Stimulated activated CD4-positive, alpha-beta T cell treated with anti-CD3 and anti-CD28 coated beads, Interleukin-15, amount 100 ng/mL, for 1 hour (primary cell): ENCODE measurements around the gene MAP1LC3A.
"Not testable (repeated sequence)": the region's sequence is repeated elsewhere in the genome, so short reads cannot be mapped to it uniquely, and the experiment has no call there.

Experiments used
- DNase-seq, 2 donors: peaks; one replicate each; pipeline ENCODE4 v3.0.0-alpha.2; 2020; ENCODE audit warnings: low read depth in 1 of 2, low spot score in 1 of 2

The MAP1LC3A gene

GRCh38 chr20:34558320-34559218 lies at the start of gene MAP1LC3A:
MAP1LC3A (plus strand) TSS chr20:34558718; CDS start chr20:34558869, 151 bp downstream.
- peak; percentile 88 to 90 for DNase-seq

GRCh38 chr20:34510575-34510974 lies 47.9 kb upstream of the MAP1LC3A start:
- no peak for DNase-seq

- DNase-seq = no peak
Measured at GRCh38 chr20:34511891-34512265, 46.6 kb upstream of the MAP1LC3A start.

DNA sequence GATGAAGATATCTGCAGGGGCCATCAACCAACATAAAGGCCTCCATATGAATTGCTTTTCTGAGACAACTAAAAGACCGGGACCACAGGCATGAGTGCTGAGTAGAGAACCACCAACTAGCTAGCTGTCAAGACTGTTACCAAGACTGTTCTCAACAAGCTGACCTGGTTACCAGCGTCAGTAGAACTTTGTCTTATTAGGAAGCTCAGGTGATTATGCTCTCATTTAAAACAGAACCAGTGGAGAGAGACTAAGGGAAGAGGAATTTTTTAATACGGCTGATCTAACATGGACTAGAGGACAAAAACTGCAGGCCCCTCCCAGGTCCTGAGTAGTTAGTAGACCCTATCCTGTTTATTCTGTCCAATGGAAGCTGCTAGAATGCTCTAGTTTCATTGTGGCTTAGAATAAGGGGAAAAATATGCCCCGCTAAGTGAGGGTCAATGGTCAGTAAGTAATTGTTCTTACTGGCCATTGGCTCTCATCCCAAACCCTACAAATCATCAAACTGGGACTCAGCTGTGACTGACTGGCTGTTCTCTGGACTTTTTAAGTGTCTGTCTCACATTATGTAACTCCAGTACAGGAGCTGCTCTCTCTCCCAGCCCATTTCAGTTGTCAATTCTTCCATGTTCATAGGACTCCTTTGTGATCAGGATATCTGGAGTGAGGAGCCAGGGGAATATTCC lies 46.1 kb upstream of the MAP1LC3A start:
- DNase-seq = no peak

DNA sequence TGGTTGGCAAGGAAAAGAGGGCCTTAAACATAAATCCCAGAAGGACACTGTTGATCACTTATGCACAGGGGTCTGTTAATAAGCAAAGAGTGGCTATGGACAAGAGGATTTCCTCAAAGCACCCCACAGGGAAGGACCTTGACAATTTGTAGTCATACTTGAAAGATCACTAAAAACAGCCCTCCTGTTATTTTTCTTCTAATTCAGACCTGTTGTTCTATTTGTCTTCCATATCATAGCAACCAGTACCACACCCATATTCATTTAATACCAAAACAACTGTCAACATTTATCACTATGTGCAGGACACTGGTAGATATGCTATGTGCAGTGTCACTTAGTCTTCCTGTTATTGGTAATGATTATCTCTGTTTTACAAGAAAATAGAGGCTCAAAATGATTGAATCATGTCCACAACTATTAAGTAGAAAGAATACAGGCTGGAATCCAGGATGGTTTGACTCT lies 45.5 kb upstream of the MAP1LC3A start:
- DNase-seq = no peak

- not testable (repeated sequence) for DNase-seq
Measured at GRCh38 chr20:34514034-34514433, 44.5 kb upstream of the MAP1LC3A start.

DNA sequence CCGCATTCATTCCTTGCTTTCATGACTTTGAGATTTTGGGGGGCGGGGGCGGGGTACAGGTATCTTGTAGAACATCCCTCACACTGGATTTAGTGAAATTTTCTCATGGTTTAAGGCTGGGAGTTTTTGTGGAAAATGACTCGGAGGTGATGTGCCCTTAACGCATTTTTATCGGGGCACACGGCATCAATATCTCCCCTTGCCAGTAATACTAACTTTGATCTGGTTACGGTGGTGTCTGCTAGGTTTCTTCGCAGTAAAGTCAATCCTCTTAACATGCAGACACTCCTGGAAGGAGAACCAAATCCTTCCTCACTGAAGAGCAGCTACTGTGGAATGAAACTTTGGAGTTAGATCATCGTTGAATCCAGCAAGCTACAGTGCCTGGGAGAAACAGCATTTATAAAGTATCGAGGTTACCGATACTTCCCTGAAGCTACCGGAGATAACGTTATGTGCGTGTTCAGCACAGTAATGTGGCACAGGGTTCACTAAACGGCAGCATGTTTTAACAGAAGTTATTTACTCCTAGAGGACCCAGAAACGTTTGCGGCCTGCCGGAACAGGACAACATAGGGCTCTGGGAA lies 43.5 kb upstream of the MAP1LC3A start:
- no peak for DNase-seq

GRCh38 chr20:34515484-34516246 lies 42.9 kb upstream of the MAP1LC3A start:
- peak; percentile 48 to 54 for DNase-seq

- peak; percentile 85 to 86 for DNase-seq
Measured at GRCh38 chr20:34516247-34517113, 42.0 kb upstream of the MAP1LC3A start, which contains the start of gene DYNLRB1. DYNLRB1 (plus strand) TSS chr20:34516422; CDS start chr20:34516459, 37 bp downstream.

DNA sequence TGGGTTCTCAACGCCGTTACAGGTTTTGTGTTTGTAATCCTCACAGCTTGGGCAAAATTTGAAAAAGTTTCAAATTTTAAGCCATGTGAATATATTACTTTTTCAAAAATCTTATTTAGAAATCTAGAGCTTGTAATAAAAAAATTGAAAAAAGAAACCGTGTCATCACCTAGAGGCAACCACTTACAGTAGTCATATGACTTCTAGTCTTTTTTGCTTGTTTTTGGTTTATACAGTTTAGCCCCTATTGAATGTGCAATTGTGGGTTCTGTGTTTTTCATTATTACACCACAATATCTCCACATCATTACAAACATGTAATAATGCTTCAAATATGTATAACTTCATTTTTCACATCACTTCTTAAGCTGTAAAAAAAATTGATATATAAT lies 41.4 kb upstream of the MAP1LC3A start:
- no peak for DNase-seq

DNA sequence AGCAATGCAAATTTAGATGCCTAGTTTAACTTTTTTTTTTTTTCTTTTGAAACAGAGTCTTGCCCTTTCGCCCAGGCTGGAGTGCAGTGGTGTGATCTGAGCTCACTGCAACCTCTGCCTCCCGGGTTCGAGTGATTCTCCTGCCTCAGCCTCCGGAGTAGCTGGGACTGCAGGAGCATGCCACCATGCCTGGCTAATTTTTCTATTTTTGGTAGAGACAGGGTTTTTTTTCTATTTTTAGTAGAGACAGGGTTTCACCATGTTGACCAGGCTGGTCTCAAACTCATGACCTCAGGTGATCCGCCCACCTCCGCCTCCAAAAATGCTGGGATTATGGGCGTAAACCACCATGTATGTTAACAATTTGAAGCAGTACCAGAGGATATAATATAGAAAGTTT lies 39.7 kb upstream of the MAP1LC3A start:
- DNase-seq = not testable (repeated sequence)

GRCh38 chr20:34519841-34520240 lies 38.7 kb upstream of the MAP1LC3A start:
- not testable (repeated sequence) for DNase-seq

- DNase-seq = peak in 1 of 2 donors; percentile 40
Measured at GRCh38 chr20:34522969-34523871, 35.3 kb upstream of the MAP1LC3A start.

DNA sequence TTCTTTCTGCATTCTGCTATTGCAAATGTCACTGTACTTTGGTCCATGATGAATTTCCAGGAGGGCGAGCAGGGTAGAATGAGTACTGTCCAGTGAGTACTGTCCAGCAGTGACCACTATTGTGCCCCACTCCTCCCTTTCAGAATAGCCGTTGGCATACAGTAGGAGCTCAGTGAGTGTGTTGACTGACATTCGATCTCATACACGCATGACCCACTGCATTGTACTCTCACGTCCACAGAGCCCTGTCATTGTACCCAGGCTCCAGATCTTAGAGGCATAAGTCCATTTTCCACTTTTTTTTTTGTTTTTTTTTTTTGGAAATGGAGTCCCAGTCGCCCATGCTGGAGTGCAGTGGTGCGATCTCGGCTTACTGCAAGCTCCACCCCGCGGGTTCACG lies 34.1 kb upstream of the MAP1LC3A start:
- DNase-seq = no peak

GRCh38 chr20:34525342-34525708 lies 33.2 kb upstream of the MAP1LC3A start:
- no peak for DNase-seq

DNA sequence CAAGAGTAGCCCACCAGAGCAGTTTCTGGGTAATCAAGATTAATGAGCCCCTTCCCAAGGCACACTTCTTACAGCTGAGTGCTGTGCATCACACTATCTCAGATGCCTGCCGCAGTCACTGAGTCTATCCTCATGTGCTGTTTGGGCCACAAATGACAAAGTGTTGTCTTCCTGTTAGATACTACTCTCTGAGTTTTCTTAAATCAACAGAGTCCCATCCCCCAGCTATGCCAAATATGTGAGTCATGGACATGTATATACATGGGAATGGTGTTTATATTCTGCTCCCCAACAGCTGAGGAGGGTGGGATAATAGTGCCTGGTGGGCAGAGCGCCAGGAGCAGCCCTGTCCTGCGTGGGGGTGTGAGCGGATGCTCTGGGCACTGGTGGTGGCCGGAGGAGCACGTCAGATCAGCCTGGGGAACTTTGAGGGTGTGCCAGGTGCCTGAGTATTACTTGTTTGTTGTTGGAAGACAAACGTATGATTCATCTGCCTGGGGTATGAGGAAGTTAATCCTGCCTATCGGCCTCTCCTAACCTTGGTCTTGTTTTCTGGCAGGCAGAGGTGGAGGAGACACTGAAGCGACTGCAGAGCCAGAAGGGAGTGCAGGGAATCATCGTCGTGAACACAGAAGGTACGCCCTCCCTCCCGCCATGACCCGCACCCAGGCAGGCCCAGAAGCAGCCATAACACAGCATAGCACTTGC lies 32.7 kb upstream of the MAP1LC3A start:
- no peak for DNase-seq

GRCh38 chr20:34526466-34526865 lies 32.1 kb upstream of the MAP1LC3A start:
- DNase-seq = no peak

DNA sequence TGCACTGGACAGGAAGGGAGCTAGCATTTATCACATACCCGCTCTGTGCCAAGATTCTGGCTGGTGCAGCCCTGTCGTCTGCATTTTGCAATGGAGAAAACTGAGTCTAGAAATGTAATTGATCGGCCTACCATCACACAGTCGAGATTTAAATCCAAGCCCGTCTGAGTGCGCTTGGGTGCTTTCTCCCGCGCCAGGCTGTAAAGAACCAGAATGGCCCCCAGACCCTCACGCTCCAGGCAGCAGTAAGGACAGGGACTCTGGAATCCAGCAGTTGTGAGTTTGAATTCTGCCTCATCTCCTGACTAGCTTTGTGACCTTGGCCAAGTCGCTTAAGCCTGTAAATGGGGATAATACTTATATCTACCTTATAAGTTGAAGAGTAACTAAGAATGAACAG lies 31.5 kb upstream of the MAP1LC3A start:
- no peak for DNase-seq
